HEK293 (cell line): Measurements from ENCODE around the gene SFSWAP.
"Not testable (repeated sequence)": the region's sequence is repeated elsewhere in the genome, so short reads cannot be mapped to it uniquely, and the experiment has no call there.

ENCODE experiments used
- CTCF ChIA-PET: fragments of 350-600 bp; formaldehyde crosslinking; extraction: SDS; loops from one replicate; lab custom pipeline; 2021; ENCODE audit warnings: antibody characterized with exemption; lab: Yijun Ruan, JAX
- POLR2A ChIA-PET: fragments of 300-600 bp; formaldehyde crosslinking; extraction: SDS; loops from one replicate; lab custom pipeline; 2020; ENCODE audit warnings: antibody characterized with exemption, inconsistent platforms; lab: Yijun Ruan, JAX
- H3K27ac ChIP-seq: fragments of 200-500 bp; sonication (Bioruptor generic); 2 replicates; pipeline ENCODE4 v1.5.1; 2014; ENCODE audit warnings: low read depth, low read length, control low read depth, inconsistent platforms; ENCODE audit errors: extremely low read depth
- H3K36me3 ChIP-seq, 2 experiments: fragments of 200-500 bp in 1 of 2; sonication (Bioruptor generic) in 1 of 2; 1 replicate in 1 of 2; 2 replicates in 1 of 2; pipeline ENCODE4 v1.5.1; 2014 to 2017; ENCODE audit warnings: inconsistent platforms in 2 of 2, low read length in 2 of 2; ENCODE audit not compliant: control insufficient read depth in 2 of 2, insufficient read depth in 1 of 2
- H3K4me1 ChIP-seq: fragments of 200-500 bp; sonication (Bioruptor generic); 2 replicates; pipeline ENCODE4 v1.5.1; 2014; ENCODE audit warnings: mild to moderate bottlenecking, low read length, inconsistent platforms; ENCODE audit not compliant: control insufficient read depth, insufficient read depth
- H3K4me3 ChIP-seq: 2 replicates; pipeline ENCODE4 v1.5.1; 2011; ENCODE audit warnings: low read depth, mild to moderate bottlenecking, control low read depth, low read length, moderate library complexity
- H3K9me3 ChIP-seq: fragments of 200-500 bp; sonication (Bioruptor generic); 2 replicates; pipeline ENCODE4 v1.5.1; 2014; ENCODE audit warnings: low read depth, low read length, inconsistent platforms; ENCODE audit not compliant: control insufficient read depth, insufficient read depth
- EGR2 ChIP-seq: fragments of 450-650 bp; formaldehyde crosslinking; IDR thresholded peaks from 2 replicates; pipeline ENCODE4 v1.5.1; 2016; ENCODE audit warnings: low read depth, missing biosample characterization, missing genetic modification characterization
- KLF8 ChIP-seq: fragments of 450-650 bp; formaldehyde crosslinking; IDR thresholded peaks from 2 replicates; pipeline ENCODE4 v1.5.1; 2016; ENCODE audit warnings: missing biosample characterization, missing genetic modification characterization
- RBAK ChIP-seq: fragments of 450-650 bp; formaldehyde crosslinking; IDR thresholded peaks from 2 replicates; pipeline ENCODE4 v1.5.1; 2016; ENCODE audit warnings: missing biosample characterization, missing genetic modification characterization
- ZEB2 ChIP-seq: fragments of 450-650 bp; formaldehyde crosslinking; IDR thresholded peaks from 2 replicates; pipeline ENCODE4 v1.5.1; 2016; ENCODE audit warnings: missing biosample characterization, missing genetic modification characterization
- ZIC2 ChIP-seq: fragments of 450-650 bp; formaldehyde crosslinking; IDR thresholded peaks from 2 replicates; pipeline ENCODE4 v1.5.1; 2016; ENCODE audit warnings: missing biosample characterization, missing genetic modification characterization
- ZNF132 ChIP-seq: fragments of 450-650 bp; formaldehyde crosslinking; IDR thresholded peaks from 2 replicates; pipeline ENCODE4 v1.5.1; 2017; ENCODE audit warnings: missing biosample characterization, missing genetic modification characterization, borderline replicate concordance
- ZNF146 ChIP-seq: fragments of 450-650 bp; formaldehyde crosslinking; IDR thresholded peaks from 2 replicates; pipeline ENCODE4 v1.5.1; 2016; ENCODE audit warnings: missing biosample characterization, missing genetic modification characterization
- ZNF24 ChIP-seq: fragments of 450-650 bp; formaldehyde crosslinking; IDR thresholded peaks from 2 replicates; pipeline ENCODE4 v1.5.1; 2016; ENCODE audit warnings: missing biosample characterization, missing genetic modification characterization
- ZNF518A ChIP-seq: fragments of 450-650 bp; formaldehyde crosslinking; conservative IDR thresholded peaks from 2 replicates; pipeline ENCODE4 v1.5.1; 2016; ENCODE audit warnings: low read depth, missing biosample characterization, missing genetic modification characterization
- ZNF626 ChIP-seq: fragments of 450-650 bp; sonication (Bioruptor Pico); formaldehyde crosslinking; IDR thresholded peaks from 2 replicates; pipeline ENCODE4 v1.5.1; 2018; ENCODE audit warnings: missing biosample characterization, missing genetic modification characterization, inconsistent platforms
- ZNF677 ChIP-seq: fragments of 450-650 bp; IDR thresholded peaks from 2 replicates; pipeline ENCODE4 v1.5.0; 2018; ENCODE audit warnings: missing biosample characterization, mild to moderate bottlenecking, missing genetic modification characterization, moderate library complexity
- ZNF791 ChIP-seq: fragments of 450-650 bp; formaldehyde crosslinking; IDR thresholded peaks from 2 replicates; pipeline ENCODE4 v1.5.1; 2016; ENCODE audit warnings: missing biosample characterization, missing genetic modification characterization
- ZSCAN16 ChIP-seq: fragments of 450-650 bp; formaldehyde crosslinking; IDR thresholded peaks from 2 replicates; pipeline ENCODE4 v1.5.1; 2016; ENCODE audit warnings: missing biosample characterization, missing genetic modification characterization

SFSWAP gene

GRCh38 chr12:131776237-131776889 is 65.5 kb downstream of the SFSWAP start:
- Histone ChIP-seq H3K27ac (no peak overlapping the region), H3K9me3 (no peaks in the 10 kb centered on the region), H3K36me3 (peaks cover 35 to 76% of the 10 kb centered on the region in 2 experiments), H3K4me1 (no peaks in the 10 kb centered on the region), H3K4me3 (no peak overlapping the region)
- CTCF ChIA-PET, result interaction anchor here (0.7 to 2.5 kb wide), 3 partner anchors 10 to 906 kb away, joined by 3 to 9 read pairs (median 3); no protein-coding TSS in a partner anchor
- no peak for TF ChIP-seq ZNF24 (tag by site-specific recombination)
- 0 out of 2 replicates have a peak, but pooled peaks have one; percentile 20 for TF ChIP-seq ZIC2 (tag by site-specific recombination)
- no peak for TF ChIP-seq ZSCAN16 (tag by site-specific recombination)
- POLR2A ChIA-PET, result no interaction called here

GRCh38 chr12:131777269-131777668 is 66.4 kb downstream of the SFSWAP start:
- H3K4me3 ChIP-seq, H3K9me3 ChIP-seq, POLR2A ChIA-PET, H3K27ac ChIP-seq, H3K4me1 ChIP-seq, CTCF ChIA-PET: not testable (repeated sequence)
- H3K36me3 ChIP-seq, result peaks cover 30 to 73% of the 10 kb centered on the region in 2 experiments
- peak; percentile 97 for TF ChIP-seq ZNF146 (tag by site-specific recombination)

- TF ChIP-seq ZNF626 (tag by site-specific recombination), result no peak
- TF ChIP-seq ZNF677 (tag by site-specific recombination), result no peak
- 0 out of 2 replicates have a peak, but pooled peaks have one; percentile 21 for TF ChIP-seq EGR2 (tag by site-specific recombination)
- TF ChIP-seq KLF8 (tag by site-specific recombination), result no peak
- CTCF ChIA-PET, result no interaction called here
- H3K4me3 ChIP-seq, result no peak overlapping the region
- no peaks in the 10 kb centered on the region for H3K9me3 ChIP-seq
- peaks cover 7% of the 10 kb centered on the region for H3K4me1 ChIP-seq
- no peak overlapping the region for H3K27ac ChIP-seq
- POLR2A ChIA-PET, result no interaction called here
- H3K36me3 ChIP-seq, result peaks cover 25 to 59% of the 10 kb centered on the region in 2 experiments
These were observed 68.1 kb downstream of the SFSWAP start for GRCh38 chr12:131779027-131779426.

- Histone ChIP-seq H3K4me1 (peaks cover 7% of the 10 kb centered on the region), H3K9me3 (no peaks in the 10 kb centered on the region)
- TF ChIP-seq ZNF791 (no peak), ZEB2 (no peak), RBAK (no peak), ZNF146 (tag by site-specific recombination) (no peak), ZNF518A (tag by site-specific recombination) (no peak), ZNF132 (tag by site-specific recombination) (no peak)
- TF ChIP-seq, all 188 proteins: peak for 0
- no peak overlapping the region for H3K27ac ChIP-seq
- ChIA-PET POLR2A (no interaction called here), CTCF (no interaction called here)
- peaks cover 25 to 62% of the 10 kb centered on the region in 2 experiments for H3K36me3 ChIP-seq
- no peak overlapping the region for H3K4me3 ChIP-seq
These were observed 71.2 kb downstream of the SFSWAP start for GRCh38 chr12:131782061-131782460.
